K562 (cell line): Measurements from ENCODE around the gene GLYAT. TPM values are rescaled to one million over a fixed set of nuclear protein-coding genes. Genes with fewer than 3 reads are reported as not detected.

Experiments used
- CBX3 ChIP-seq, 2 experiments: IDR thresholded peaks; 1 replicate in 1 of 2; 2 replicates in 1 of 2; pipeline ENCODE4 v1.6.1; 2012; ENCODE audit warnings: inconsistent platforms in 2 of 2, low read length in 2 of 2, borderline replicate concordance in 1 of 2, control low read depth in 1 of 2
- CHD2 ChIP-seq: IDR thresholded peaks from 2 replicates; pipeline ENCODE4 v1.6.1; 2011; ENCODE audit warnings: low read depth, low read length
- ESRRB ChIP-seq: fragments of 250-450 bp; sonication (Bioruptor Pico); IDR thresholded peaks from 2 replicates; pipeline ENCODE4 v1.5.0; 2020; ENCODE audit warnings: mild to moderate bottlenecking, moderate library complexity, borderline replicate concordance
- FOXK2 ChIP-seq, 2 experiments: fragments of 450-650 bp; IDR thresholded peaks in 1 of 2; conservative IDR thresholded peaks in 1 of 2; 2 replicates each; pipeline ENCODE4 v1.6.1; 2016; ENCODE audit warnings: low read depth in 2 of 2, mild to moderate bottlenecking in 1 of 2
- GABPB1 ChIP-seq: sonication (generic); formaldehyde crosslinking; IDR thresholded peaks from 2 replicates; pipeline ENCODE4 v1.8.0; 2022; ENCODE audit warnings: mild to moderate bottlenecking, missing genetic modification reagents
- HEY1 ChIP-seq: fragments of 250-450 bp; sonication (Bioruptor Pico); IDR thresholded peaks from 2 replicates; pipeline ENCODE4 v1.5.0; 2020; ENCODE audit warnings: mild to moderate bottlenecking, moderate library complexity, borderline replicate concordance
- HNRNPL ChIP-seq: fragments of 200-400 bp; formaldehyde crosslinking; IDR thresholded peaks from 2 replicates; pipeline ENCODE4 v1.6.1; 2017; ENCODE audit warnings: low read depth, mild to moderate bottlenecking, low read length
- MEF2D ChIP-seq: conservative IDR thresholded peaks from 2 replicates; pipeline ENCODE4 v1.6.1; 2016; ENCODE audit warnings: low read depth, missing genetic modification characterization, missing compliant biosample characterization
- RBFOX2 ChIP-seq: fragments of 200-400 bp; formaldehyde crosslinking; IDR thresholded peaks from 2 replicates; pipeline ENCODE4 v1.6.1; 2017; ENCODE audit warnings: low read depth, mild to moderate bottlenecking, low read length, moderate library complexity
- SRSF7 ChIP-seq: fragments of 200-400 bp; formaldehyde crosslinking; optimal IDR thresholded peaks from 2 replicates; pipeline ENCODE3; 2017; ENCODE audit warnings: mild to moderate bottlenecking, low read depth, low read length
- ZBTB49 ChIP-seq: sonication (generic); formaldehyde crosslinking; IDR thresholded peaks from 2 replicates; pipeline ENCODE4 v1.8.0; 2022; ENCODE audit warnings: missing genetic modification reagents, mild to moderate bottlenecking, borderline replicate concordance
- ZMIZ1 ChIP-seq, 2 experiments: fragments of 150-350 bp in 1 of 2; IDR thresholded peaks; 2 replicates each; pipeline ENCODE4 v1.6.1; 2012 to 2016; ENCODE audit warnings: low read depth in 2 of 2, low read length in 2 of 2, mild to moderate bottlenecking in 1 of 2, moderate library complexity in 1 of 2
- ZNF639 ChIP-seq, 2 experiments: fragments of 200-800 bp in 1 of 2; sonication (Bioruptor generic) in 1 of 2; sonication (generic) in 1 of 2; formaldehyde crosslinking in 1 of 2; IDR thresholded peaks in 1 of 2; conservative IDR thresholded peaks in 1 of 2; 2 replicates each; pipeline versions ENCODE4 v1.5.0 to v1.6.1; 2016 to 2020; ENCODE audit warnings: missing compliant biosample characterization in 1 of 2, missing genetic modification characterization in 1 of 2, missing genetic modification reagents in 1 of 2
- ZNF830 ChIP-seq: fragments of 250-450 bp; sonication (Bioruptor Pico); IDR thresholded peaks from 2 replicates; pipeline ENCODE4 v1.5.0; 2021; ENCODE audit warnings: mild to moderate bottlenecking
- polyA plus RNA-seq, 8 experiments: library from polyadenylated mRNA; depleted of rRNA in 4 of 8; stranded (reverse) in 5 of 8; unstranded in 3 of 8; fragments of >200 nt; fragmentation: Nextera tagmentation in 2 of 8; fragmentation: Illumina TruSeq in 1 of 8; extraction: Ambion mirVana in 2 of 8; extraction: Trizol in 1 of 8; gene quantifications; 2 replicates each; pipeline versions ENCODE4 v1.2.1 to v1.2.3, GENCODE V29; 2011 to 2014; ENCODE audit warnings: inconsistent platforms in 1 of 8, missing spikeins in 1 of 8
- total RNA-seq, 7 experiments: library from RNA; depleted of rRNA in 6 of 7; stranded (reverse); fragments of >200 nt in 6 of 7; fragmentation: Illumina TruSeq in 2 of 7; extraction: Trizol in 2 of 7; gene quantifications; 2 replicates each; pipeline versions ENCODE4 v1.2.1 to v1.2.3, GENCODE V29; 2011 to 2021; ENCODE audit warnings: low replicate concordance in 1 of 7
- TF ChIP-seq, protein P1 (sequence below): fragments of 450-650 bp; formaldehyde crosslinking; IDR thresholded peaks from 2 replicates; pipeline ENCODE4 v1.4.0; 2020; ENCODE audit warnings: mild to moderate bottlenecking, moderate library complexity
- TF ChIP-seq, protein P2 (sequence below): fragments of 250-450 bp; sonication (Bioruptor Pico); IDR thresholded peaks from 2 replicates; pipeline ENCODE4 v1.5.0; 2021; ENCODE audit warnings: mild to moderate bottlenecking, borderline replicate concordance

Gene GLYAT
- total and polyA plus RNA-seq, 9 of the 15 experiments (the other 6 are each of a cell fraction or from before 2014, with no cell fraction given), result not detected

DNA sequence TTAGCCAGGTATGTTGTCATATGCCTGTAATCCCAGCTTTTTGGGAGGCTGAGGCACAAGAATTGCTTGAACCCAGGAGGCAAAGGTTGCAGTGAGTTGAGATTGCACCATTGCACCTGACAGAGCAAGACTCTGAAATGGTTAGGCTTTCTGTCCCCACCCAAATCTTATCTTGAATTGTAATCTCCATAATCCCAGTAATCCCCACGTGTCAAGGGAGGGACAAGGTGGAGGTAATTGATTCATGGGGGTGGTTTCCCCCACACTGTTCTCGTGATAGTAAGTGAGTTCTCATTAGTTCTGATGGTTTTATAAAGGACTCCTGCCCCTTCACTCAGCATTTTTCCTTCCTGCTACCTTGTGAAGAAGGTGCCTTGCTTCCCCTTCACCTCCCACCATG lies 37.6 kb upstream of the GLYAT start (continued):
- TF ChIP-seq, protein P1, sequence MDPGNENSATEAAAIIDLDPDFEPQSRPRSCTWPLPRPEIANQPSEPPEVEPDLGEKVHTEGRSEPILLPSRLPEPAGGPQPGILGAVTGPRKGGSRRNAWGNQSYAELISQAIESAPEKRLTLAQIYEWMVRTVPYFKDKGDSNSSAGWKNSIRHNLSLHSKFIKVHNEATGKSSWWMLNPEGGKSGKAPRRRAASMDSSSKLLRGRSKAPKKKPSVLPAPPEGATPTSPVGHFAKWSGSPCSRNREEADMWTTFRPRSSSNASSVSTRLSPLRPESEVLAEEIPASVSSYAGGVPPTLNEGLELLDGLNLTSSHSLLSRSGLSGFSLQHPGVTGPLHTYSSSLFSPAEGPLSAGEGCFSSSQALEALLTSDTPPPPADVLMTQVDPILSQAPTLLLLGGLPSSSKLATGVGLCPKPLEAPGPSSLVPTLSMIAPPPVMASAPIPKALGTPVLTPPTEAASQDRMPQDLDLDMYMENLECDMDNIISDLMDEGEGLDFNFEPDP (CRISPR knock-in tag), result no peak
- no peak for TF ChIP-seq CHD2
- 0 out of 4 replicates have a peak, but pooled peaks of 1 of the 2 experiments have one; percentile 19 for TF ChIP-seq FOXK2 (conservative IDR thresholded peaks at IDR 0.05 in 1 of 2, IDR thresholded peaks at IDR 0.05 in 1 of 2; ENCODE audit: low read depth in 2 of 2)
- TF ChIP-seq MEF2D (tag), result no peak
- no peak for TF ChIP-seq HNRNPL
- TF ChIP-seq GABPB1 (CRISPR knock-in tag), result no peak
- TF ChIP-seq, protein P2, sequence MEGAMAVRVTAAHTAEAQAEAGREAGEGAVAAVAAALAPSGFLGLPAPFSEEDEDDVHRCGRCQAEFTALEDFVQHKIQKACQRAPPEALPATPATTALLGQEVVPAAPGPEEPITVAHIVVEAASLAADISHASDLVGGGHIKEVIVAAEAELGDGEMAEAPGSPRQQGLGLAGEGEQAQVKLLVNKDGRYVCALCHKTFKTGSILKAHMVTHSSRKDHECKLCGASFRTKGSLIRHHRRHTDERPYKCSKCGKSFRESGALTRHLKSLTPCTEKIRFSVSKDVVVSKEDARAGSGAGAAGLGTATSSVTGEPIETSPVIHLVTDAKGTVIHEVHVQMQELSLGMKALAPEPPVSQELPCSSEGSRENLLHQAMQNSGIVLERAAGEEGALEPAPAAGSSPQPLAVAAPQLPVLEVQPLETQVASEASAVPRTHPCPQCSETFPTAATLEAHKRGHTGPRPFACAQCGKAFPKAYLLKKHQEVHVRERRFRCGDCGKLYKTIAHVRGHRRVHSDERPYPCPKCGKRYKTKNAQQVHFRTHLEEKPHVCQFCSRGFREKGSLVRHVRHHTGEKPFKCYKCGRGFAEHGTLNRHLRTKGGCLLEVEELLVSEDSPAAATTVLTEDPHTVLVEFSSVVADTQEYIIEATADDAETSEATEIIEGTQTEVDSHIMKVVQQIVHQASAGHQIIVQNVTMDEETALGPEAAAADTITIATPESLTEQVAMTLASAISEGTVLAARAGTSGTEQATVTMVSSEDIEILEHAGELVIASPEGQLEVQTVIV, result no peak
- no peak for TF ChIP-seq ZNF639 (CRISPR knock-in tag; conservative IDR thresholded peaks at IDR 0.05 in 1 of 2, IDR thresholded peaks at IDR 0.05 in 1 of 2)
- TF ChIP-seq RBFOX2, result no peak
- no peak for TF ChIP-seq SRSF7
- no peak for TF ChIP-seq ZMIZ1 (IDR thresholded peaks at IDR 0.05; ENCODE audit: low read depth in 2 of 2, low read length in 2 of 2)
- TF ChIP-seq CBX3 (IDR thresholded peaks at IDR 0.05; ENCODE audit: borderline replicate concordance in 1 of 2, low read length in 2 of 2), result no peak
- no peak for TF ChIP-seq ESRRB (CRISPR knock-in tag)
- 0 out of 2 replicates have a peak, but pooled peaks have one; percentile 51 for TF ChIP-seq ZNF830 (CRISPR knock-in tag)
- no peak for TF ChIP-seq ZBTB49
- no peak for TF ChIP-seq HEY1
